ENCODE measurements around the gene RAB44. TPM values are rescaled to one million over a fixed set of nuclear protein-coding genes. Genes with fewer than 3 reads are reported as not detected.
A peak's percentile ranks its signal among the peaks of the same experiment; 100 is the strongest.

The RAB44 gene
- total and polyA plus RNA-seq, 2 of the 13 experiments (the other 11 are each of a cell fraction or from before 2014, with no cell fraction given), result not detected

DNA sequence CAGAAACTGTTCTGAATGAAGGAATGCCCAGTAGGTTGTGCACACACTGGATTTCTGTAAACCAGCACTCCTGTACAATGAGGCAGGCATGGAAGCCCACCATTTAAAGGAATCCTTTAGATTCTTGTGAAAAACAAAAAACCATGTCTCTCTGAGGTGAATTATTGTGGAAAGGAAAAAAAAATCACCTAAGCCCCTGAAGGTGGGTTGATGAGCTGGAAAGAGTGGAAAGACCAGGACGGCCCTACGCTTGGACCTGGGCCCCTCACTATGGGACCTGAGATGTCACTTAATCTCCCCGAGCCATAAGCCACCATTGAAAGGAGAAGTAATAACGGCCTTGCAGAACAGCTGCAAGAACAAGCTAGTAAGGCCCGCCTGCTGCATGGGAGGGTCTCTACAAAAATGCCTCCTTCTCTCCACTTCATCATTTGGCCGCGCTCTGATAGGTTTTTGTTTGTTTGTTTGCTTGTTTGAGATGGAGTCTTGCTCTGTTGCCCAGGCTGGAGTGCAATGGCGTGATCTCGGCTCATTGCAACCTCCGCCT, 68.8 kb downstream of the RAB44 start:
- Histone ChIP-seq H3K4me2 (ENCODE audit: low read depth, low read length) (no peak overlapping the region), H3K4me3 (replicated peaks in 1 of 3; ENCODE audit: insufficient read depth in 1 of 3, low read depth in 2 of 3, low read length in 3 of 3) (no peak overlapping the region), H2AFZ (ENCODE audit: low read length) (no peak overlapping the region), H4K20me1 (ENCODE audit: insufficient read depth, low read length) (no peaks in the 10 kb centered on the region; the same call in 1 of the 2 replicates), H3K27me3 (ENCODE audit: control insufficient read depth in 1 of 2, insufficient read depth in 2 of 2, low read length in 2 of 2) (peaks cover 9 to 60% of the 10 kb centered on the region in 2 experiments), H3K9ac (ENCODE audit: insufficient read depth, low read depth, low read length) (no peak overlapping the region), H3K79me2 (ENCODE audit: insufficient read depth, low read length) (no peaks in the 10 kb centered on the region), H3K27ac (ENCODE audit: extremely low read length, insufficient read depth, low read length) (no peak overlapping the region), H3K36me3 (replicated peaks in 1 of 2; ENCODE audit: control insufficient read depth in 1 of 2, insufficient read depth in 2 of 2, low read length in 2 of 2) (no peaks in the 10 kb centered on the region), H3K9me3 (ENCODE audit: low read length) (no peaks in the 10 kb centered on the region), H3K4me1 (ENCODE audit: insufficient read depth, low read length) (no peaks in the 10 kb centered on the region)
- intact Hi-C loops (cut with micrococcal nuclease; ENCODE audit: unreplicated experiment) (loop anchor here (1.0 kb wide), 3 partner anchors 85 to 252 kb away; no protein-coding TSS in a partner anchor), in situ Hi-C loops (cut with HindIII; ENCODE audit: extremely low pct_ligation_motif_present, low pct_unique_long_range_greater_than_20kb) (loop anchor here (5.0 kb wide), 1 partner anchor 446 kb away; no protein-coding TSS in a partner anchor)
- POLR2A ChIA-PET, result no interaction called here
- ATAC-seq, result no peak
- 52% methylated on average over 10 of the region's 10 CpGs for WGBS (ENCODE audit: low lambda C conversion rate)
- no peak for DNase-seq (ENCODE audit: low spot score)
- CTCF ChIA-PET (ENCODE audit: low intra/inter-chr PET ratio, low total read pairs), result interaction anchor here (1.2 to 3.2 kb wide), 6 partner anchors 85 to 444 kb away, joined by 4 to 47 read pairs (median 8); no protein-coding TSS in a partner anchor
- FAIRE-seq, result peak; percentile 94
- BruUV-seq (replicated peaks), result no TSS peak
- TF ChIP-seq RARG (CRISPR knock-in tag; IDR thresholded peaks at IDR 0.05; ENCODE audit: low read depth), result no peak
- no peak for TF ChIP-seq DNMT1 (CRISPR knock-in tag; IDR thresholded peaks at IDR 0.05)
- no peak for TF ChIP-seq IKZF1 (IDR thresholded peaks at IDR 0.05)
- TF ChIP-seq, protein P1, sequence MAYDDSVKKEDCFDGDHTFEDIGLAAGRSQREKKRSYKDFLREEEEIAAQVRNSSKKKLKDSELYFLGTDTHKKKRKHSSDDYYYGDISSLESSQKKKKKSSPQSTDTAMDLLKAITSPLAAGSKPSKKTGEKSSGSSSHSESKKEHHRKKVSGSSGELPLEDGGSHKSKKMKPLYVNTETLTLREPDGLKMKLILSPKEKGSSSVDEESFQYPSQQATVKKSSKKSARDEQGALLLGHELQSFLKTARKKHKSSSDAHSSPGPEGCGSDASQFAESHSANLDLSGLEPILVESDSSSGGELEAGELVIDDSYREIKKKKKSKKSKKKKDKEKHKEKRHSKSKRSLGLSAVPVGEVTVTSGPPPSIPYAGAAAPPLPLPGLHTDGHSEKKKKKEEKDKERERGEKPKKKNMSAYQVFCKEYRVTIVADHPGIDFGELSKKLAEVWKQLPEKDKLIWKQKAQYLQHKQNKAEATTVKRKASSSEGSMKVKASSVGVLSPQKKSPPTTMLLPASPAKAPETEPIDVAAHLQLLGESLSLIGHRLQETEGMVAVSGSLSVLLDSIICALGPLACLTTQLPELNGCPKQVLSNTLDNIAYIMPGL (CRISPR knock-in tag; IDR thresholded peaks at IDR 0.05; ENCODE audit: borderline replicate concordance in 1 of 2, low read depth in 1 of 2), result 0 out of 4 replicates have a peak, but pooled peaks of 1 of the 2 experiments have one; percentile 2
- TF ChIP-seq, protein P2, sequence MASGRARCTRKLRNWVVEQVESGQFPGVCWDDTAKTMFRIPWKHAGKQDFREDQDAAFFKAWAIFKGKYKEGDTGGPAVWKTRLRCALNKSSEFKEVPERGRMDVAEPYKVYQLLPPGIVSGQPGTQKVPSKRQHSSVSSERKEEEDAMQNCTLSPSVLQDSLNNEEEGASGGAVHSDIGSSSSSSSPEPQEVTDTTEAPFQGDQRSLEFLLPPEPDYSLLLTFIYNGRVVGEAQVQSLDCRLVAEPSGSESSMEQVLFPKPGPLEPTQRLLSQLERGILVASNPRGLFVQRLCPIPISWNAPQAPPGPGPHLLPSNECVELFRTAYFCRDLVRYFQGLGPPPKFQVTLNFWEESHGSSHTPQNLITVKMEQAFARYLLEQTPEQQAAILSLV (CRISPR knock-in tag; IDR thresholded peaks at IDR 0.05; ENCODE audit: borderline replicate concordance), result no peak
- TF ChIP-seq NR2F6 (IDR thresholded peaks at IDR 0.05), result no peak
- TF ChIP-seq NR2F6 (CRISPR knock-in tag; IDR thresholded peaks at IDR 0.05), result no peak
- no peak for TF ChIP-seq TAF15 (IDR thresholded peaks at IDR 0.05; ENCODE audit: low read depth, low read length, poor library complexity, severe bottlenecking)
- no peak for TF ChIP-seq CBX1 (IDR thresholded peaks at IDR 0.05; ENCODE audit: low read depth)
- 0 out of 2 replicates have a peak, but pooled peaks have one; percentile 25 for TF ChIP-seq ZSCAN31 (CRISPR knock-in tag; IDR thresholded peaks at IDR 0.05; ENCODE audit: low read depth)
- TF ChIP-seq, protein P3, sequence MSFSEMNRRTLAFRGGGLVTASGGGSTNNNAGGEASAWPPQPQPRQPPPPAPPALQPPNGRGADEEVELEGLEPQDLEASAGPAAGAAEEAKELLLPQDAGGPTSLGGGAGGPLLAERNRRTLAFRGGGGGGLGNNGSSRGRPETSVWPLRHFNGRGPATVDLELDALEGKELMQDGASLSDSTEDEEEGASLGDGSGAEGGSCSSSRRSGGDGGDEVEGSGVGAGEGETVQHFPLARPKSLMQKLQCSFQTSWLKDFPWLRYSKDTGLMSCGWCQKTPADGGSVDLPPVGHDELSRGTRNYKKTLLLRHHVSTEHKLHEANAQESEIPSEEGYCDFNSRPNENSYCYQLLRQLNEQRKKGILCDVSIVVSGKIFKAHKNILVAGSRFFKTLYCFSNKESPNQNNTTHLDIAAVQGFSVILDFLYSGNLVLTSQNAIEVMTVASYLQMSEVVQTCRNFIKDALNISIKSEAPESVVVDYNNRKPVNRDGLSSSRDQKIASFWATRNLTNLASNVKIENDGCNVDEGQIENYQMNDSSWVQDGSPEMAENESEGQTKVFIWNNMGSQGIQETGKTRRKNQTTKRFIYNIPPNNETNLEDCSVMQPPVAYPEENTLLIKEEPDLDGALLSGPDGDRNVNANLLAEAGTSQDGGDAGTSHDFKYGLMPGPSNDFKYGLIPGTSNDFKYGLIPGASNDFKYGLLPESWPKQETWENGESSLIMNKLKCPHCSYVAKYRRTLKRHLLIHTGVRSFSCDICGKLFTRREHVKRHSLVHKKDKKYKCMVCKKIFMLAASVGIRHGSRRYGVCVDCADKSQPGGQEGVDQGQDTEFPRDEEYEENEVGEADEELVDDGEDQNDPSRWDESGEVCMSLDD (CRISPR knock-in tag; IDR thresholded peaks at IDR 0.05; ENCODE audit: borderline replicate concordance), result no peak
- TF ChIP-seq, protein P4, sequence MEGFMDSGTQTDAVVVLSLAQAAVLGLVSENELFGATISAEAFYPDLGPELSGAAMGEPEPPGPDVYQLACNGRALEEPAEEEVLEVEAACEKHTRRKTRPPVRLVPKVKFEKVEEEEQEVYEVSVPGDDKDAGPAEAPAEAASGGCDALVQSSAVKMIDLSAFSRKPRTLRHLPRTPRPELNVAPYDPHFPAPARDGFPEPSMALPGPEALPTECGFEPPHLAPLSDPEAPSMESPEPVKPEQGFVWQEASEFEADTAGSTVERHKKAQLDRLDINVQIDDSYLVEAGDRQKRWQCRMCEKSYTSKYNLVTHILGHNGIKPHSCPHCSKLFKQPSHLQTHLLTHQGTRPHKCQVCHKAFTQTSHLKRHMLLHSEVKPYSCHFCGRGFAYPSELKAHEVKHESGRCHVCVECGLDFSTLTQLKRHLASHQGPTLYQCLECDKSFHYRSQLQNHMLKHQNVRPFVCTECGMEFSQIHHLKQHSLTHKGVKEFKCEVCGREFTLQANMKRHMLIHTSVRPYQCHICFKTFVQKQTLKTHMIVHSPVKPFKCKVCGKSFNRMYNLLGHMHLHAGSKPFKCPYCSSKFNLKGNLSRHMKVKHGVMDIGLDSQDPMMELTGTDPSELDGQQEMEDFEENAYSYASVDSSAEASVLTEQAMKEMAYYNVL (CRISPR knock-in tag; IDR thresholded peaks at IDR 0.05; ENCODE audit: borderline replicate concordance), result 0 out of 2 replicates have a peak, but pooled peaks have one; percentile 29
- no peak for TF ChIP-seq ZNF337 (CRISPR knock-in tag; IDR thresholded peaks at IDR 0.05; ENCODE audit: borderline replicate concordance, low read depth)
- TF ChIP-seq NFYC (CRISPR knock-in tag; IDR thresholded peaks at IDR 0.05), result no peak
- no peak for TF ChIP-seq KLF13 (CRISPR knock-in tag; IDR thresholded peaks at IDR 0.05)
- TF ChIP-seq YEATS2 (CRISPR knock-in tag; IDR thresholded peaks at IDR 0.05; ENCODE audit: borderline replicate concordance), result no peak
